Stimulated activated CD8-positive, alpha-beta memory T cell treated with anti-CD3 and anti-CD28 coated beads, Interleukin-7, amount 100 ng/mL, for 4 hours (primary cell): ENCODE data around the gene KCNQ5.

Source experiments
- DNase-seq, 2 donors: peaks; one replicate each; pipeline ENCODE4 v3.0.0-alpha.2; 2020; ENCODE audit warnings: low read depth in 2 of 2

The KCNQ5 gene

DNA sequence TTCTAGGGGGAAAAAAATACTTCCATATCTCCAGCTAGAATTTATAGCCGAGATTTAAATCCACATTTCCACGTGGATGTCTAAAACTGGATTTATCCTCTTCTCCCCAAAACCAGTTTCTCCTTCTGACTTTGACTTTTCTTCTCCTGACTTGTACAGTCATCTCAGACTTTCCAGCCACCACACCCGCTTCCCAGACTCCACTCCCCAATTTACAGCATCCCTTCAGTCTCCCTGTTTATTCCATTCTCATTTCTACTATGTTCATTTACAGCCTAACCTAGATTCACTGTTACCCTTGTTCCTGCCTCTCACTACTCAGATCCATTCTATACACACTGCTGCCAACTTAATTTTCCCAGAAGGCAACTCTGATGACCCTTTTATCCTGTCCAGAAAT, 378.6 kb downstream of the KCNQ5 start:
- DNase-seq = no peak

DNA sequence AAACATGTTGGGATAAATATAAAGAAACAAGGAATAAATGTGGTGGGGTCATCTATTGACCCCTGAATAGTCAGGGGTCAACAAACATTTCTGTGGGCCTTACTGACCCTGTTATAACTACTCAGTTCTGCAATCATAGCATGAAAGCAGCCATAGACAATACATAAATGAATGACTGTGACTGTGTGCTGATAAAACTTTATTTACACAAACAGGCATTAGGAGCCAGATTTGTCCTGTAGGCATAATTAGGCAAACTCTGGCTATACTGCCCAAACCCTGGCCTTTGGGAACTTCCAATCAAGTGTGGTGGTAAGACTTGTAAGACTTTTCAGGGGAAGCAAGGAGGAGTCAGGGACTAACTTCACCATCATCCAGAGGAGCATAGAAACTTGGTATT, 380.7 kb downstream of the KCNQ5 start:
- no peak for DNase-seq

DNA sequence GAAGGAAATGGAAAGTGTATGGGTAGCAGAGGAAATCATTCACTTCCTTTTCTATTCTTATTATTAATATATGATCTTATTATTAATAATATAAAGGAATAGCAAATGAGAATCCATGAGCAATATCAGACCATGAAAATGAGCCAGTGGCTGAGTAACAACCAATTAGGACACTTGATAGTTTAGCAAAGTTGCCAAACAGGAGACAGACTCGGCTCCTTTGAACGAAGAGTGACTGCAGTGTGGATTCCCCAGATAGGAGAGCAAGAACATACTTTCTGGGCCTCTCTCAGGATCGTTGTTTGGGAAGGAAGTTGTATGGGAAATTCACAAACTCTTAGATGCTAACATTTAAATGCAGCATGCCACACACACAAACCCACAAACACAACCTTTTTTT, 381.4 kb downstream of the KCNQ5 start:
- DNase-seq = no peak

DNA sequence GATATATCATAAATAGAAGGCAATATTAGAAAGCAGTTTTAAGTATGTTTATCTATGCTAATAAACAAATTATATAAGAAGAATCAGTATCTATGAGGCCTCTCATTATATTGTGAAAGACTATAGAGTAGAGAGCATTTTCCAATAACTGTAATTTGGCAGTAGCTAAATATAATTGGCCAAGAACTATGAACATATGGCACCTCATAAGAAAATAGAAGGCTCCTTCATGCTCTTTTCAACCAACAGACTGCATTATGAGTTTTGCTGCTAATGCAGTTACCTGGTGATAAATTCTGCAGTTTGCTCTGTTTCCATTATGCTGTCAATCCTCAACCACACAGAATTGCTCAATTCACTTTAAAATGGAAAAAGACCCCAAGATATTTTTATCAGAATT, 382.4 kb downstream of the KCNQ5 start:
- no peak for DNase-seq

DNA sequence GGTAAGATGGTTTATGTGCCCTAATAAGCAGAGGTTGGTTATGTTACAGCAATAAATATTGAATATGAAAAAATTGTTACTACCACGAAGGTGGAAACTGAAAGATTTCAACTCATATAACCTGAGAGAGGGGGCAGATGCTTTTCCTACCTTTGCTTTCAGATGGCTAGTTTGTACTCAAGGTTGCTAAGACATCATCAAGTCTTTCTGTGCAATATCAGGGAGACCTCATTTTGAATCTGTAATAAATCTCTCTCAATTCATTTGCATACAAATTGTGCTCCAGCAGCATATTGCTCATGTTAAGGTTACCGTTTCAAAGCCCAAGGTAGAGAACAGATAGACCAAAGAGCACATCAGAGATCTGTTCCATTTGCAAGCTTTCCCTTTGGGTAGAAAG, 383.0 kb downstream of the KCNQ5 start:
- no peak for DNase-seq

DNA sequence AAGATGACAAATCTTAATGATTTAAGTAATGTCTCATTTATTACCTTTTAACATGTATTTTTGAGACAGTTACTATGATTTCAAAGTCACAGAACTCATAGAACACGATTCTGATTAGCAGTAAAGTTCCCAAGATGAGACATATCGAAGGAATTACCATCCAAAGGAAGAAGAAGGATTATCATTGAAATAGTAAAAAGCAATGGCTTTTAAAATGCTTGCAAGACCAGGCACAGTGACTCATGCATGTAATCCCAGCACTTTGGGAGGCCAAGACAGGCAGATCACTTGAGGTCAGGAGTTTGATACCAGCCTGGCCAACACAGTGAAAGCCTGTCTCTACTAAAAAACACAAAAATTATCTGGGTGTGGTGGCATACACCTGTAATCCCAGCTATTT, 384.3 kb downstream of the KCNQ5 start:
- no peak for DNase-seq

DNA sequence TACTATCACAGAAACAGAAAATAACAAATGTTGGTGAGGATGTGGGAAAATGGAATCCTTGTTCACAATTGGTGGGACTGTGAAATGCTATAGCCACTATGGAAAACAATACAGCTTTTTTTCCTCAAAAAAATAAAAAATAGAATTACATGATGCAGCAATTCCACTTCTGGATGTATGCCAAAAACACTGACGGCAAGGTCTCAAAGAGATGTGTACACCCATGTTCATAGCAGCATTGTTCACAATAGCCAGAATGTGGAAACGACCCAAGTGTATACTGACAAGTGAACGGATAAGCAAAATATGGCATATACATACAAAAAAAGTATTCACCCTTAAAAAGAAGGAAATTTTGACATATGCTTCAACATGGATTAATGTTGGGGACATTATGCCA, 390.1 kb downstream of the KCNQ5 start:
- no peak for DNase-seq

DNA sequence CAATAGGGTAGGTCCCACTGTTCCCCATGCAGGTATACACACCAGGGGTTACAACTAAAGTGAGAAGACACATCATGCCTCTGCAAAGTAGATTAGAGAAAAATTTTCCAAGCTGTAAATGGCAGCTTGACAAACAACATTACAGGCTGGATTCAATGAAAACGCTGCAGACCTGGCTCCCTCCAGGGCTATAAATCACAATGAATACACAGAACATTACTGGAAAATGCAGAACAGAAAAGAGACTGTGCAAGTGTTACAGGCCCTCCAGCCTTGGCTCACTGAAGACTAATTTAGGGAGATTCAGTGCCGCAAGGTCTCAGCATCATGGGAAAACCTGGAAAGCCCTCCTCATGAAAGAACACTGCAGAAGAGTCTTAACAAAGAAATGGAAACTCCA, 395.6 kb downstream of the KCNQ5 start:
- DNase-seq = no peak

DNA sequence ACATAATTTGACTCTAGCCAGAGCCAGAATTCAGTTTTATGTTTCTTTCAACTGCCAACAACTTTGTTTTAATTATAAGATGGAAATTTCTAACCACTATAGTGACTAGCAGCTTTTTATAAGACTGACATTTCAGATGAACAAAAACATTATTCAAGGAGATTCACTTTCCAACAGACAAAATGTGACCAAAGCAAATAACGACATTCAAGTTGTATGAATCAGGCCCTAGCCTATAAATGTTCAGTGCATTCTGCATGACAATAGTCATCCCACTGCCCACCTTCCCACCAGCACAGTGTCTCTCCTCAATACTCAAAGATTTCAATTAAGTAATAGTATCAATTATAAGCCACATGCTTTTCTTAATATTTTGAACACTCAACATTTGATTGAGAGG, 402.7 kb downstream of the KCNQ5 start:
- DNase-seq = no peak

DNA sequence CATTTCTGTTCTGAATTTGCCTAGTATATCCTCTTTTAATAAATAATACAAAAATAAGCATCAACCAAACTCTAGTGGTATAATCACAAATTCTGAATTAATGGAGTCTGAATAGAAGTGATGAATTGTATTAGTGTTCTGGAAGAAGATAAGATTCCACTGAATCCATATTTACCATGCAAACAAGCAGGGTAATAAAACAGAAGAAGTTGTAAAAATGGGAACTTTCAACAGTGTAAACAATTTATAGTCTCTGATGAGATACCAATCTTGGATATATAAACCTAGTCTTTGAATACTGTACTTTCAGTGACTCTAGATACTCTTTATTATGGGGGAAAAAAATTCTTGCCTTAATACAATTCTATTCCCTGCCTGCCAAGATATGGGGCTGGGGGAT, 405.8 kb downstream of the KCNQ5 start:
- no peak for DNase-seq

DNA sequence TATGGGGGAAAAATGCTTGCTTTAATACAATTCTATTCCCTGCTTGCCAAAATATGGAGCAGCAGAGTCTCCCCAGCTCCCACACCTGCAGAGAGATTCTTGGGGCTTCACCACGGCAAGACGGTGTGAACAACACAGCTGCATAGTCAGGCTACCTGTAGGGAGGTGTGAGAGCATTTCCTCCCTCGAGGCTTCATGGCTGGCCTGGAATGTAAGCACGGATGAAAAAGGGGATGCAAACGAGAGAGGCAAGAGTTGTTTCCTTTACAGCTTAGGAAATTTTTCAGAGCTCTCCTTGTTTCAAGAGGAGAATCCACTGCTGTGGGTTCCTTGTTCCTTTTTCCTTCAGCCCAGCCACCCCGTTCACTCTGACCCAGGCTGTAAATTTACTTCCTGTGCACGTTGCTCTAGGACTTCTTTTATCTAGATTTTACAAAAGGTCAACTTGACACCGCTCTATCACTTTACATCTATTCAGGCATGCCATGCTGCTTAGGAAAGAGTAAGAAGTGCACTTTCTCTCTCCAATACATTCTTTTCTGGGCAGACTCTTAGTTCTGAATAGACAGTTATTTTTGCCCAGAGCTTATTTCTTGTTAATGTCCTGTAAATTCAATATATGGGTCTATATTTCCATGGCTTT, 406.4 kb downstream of the KCNQ5 start:
- no peak for DNase-seq

DNA sequence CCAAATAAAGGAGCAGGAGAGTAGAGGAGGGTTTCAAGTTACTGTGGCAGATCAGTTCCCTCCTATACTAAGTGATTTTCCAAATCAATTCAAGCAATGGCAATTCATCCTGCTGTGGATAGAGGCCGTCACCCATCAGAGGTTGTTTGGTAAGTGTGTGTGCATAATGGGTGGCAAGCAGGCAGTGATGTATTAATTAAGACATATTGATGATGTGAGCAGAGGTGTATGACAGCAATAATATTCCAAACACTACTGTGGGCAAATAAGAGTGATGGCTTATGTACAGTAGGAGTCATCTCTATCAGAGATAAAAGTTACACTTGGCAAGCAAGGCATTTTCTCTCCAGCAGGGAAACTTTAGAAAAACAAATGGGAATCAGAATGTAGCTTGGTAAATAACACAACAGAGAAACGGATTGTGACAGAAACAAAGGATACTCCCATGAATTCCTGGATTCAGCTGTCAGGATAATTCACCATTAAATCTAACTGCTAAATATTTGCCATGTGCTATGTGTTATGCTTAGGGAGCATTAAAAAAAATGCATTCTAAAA, 407.1 kb downstream of the KCNQ5 start:
- no peak for DNase-seq

DNA sequence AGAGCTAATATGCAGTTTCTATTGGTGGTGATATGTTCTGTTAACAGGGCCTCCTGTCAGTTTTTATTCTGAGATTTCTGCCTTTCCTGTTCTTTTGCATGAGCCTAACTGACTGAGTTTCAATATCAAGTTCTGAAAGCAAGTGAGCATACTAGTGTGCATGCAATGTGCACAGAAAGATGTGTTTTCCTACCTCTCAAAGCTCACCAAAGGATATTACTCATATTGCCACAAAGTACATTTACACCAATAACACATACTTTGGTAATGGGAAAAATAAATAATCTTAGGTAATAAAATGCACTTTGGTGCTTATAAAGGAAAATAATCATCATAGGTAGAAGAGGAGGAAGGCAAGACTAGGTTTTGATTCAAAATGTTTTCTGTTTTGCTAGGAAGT, 408.4 kb downstream of the KCNQ5 start:
- no peak for DNase-seq

DNA sequence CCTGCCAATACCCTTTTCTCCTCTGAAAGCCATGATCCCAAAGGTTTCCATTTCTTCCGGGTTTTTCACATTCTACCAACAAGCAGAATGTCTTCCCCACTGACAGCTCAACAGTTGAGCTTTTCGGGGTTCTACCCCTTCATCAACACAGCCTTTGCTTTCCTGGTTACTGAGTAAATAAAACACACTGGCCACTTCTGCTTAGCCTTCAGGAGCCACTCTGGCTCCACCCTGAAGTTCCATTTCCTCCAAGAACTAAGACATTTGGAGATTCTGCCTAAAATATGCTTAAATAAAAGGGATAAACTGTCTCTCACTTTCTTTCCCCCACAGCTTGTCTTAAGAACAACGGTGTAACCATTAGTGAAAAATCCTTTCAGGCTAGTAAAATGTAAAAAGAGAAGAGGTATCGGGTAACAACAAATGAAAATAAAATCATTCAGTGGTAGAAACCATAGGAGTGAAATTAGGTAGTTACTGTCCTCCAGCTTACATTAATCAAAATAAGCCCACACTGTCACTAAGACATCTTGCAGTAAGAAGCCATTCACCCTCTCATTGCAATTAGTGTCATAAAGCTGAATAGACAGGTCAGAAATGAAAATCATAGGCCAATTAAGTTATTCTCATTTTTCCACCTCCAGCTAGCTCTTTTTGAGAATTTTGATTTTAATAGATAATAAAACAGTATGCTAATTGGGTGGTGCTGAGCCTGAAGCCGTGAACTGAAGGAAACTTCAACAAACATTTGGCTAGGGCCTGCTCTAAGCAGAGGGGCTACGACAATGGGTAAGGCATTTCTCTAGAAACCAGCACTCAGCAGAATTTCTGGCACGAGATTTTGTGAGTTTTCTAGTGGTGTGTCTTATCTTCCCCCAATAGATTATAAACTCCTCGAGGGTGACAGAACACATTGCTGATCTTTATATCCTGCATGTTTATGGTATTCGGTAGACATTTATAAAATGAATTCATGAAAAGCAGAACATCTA, 409.2 kb downstream of the KCNQ5 start:
- DNase-seq = no peak

DNA sequence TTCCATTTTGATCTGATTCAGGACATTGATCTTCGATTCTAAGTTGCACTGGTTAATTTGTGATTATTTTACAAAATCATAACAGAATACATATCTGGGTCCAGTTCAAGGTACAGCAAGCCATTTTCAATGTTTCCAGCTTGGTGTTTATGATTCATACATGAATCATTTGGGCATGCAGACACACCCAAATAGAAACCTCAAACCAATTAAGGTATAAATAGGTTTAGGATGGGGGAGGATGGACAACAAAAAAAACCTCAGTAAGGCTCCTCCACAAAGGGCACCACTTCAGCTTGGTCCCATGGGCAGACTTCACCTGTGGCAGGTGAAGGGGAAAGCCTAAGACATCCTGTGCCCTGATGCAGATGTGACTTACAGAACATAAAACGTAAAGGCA, 410.7 kb downstream of the KCNQ5 start:
- DNase-seq = no peak

DNA sequence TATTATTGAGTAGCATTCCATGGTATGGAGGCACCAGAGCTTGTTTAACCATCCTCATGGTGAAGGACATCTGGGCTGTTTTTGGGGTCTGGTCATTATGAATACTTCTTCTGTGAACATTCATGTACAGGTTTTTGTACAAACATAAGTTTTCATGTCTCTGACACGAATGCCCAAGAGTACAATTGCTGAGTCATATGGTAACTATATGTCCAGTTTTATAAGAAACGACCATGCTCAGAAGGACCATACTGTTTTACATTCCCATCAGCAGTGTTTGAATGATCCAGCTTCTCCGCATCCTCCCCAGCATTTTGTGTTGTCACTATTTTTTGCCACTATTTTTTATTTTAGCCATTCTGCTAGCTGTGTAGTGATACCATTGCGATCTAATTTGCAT, 414.8 kb downstream of the KCNQ5 start:
- no peak for DNase-seq

DNA sequence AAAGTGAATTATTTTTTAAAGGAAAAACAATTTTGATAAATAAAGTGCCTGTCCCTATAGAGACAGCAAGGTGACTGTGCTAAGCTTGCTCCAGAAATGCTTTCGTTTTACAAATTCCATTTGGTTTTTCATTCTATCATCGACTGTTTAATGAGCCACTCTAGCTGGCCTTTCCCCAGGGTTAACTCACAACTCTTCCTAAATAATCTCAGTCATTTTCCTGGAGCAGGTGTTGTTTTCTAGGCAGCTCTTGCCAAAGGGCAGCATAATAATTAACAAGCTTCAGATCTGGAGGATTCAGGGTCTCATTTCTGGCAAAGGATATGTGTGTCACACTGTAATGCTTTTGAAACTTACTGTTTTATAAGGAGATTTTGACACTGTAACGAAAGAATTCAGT, 419.2 kb downstream of the KCNQ5 start:
- no peak for DNase-seq

DNA sequence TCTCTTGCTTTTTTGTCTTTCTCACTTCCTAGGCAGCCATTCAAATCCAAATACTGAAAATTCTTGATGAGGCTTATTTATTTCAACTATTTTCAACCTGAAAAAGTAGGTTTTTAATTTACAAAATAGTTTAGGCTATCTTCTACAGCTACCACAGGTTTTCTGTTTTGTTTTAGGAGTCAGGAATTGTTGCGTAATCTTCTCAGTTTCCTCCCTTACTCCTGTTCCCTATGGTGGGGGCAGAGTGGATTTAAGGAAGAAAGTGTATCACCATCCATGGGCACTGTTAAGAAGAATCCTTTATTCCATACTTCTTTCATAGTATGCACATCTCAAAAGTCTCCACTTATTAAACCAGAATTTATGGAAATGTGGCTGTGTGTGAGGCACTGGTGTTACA, 421.0 kb downstream of the KCNQ5 start:
- no peak for DNase-seq

DNA sequence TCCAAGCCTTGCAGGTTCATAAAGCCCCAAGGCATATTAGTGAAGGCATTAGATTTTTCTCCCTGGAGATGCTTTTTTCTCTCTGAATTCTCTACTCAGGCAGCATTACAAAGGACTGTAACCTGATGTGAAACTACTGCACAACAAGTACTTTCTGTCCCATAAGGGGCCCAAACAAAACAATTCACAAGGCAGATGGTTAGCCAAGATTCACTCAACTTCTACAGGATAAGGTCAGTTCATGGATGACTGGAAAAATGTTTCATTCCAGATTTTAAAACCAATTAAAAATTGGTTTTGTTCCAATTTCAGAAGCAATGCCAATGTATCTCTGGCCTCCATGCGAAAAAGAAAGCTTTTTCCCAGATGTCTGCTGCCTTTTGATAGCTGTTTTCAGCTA, 421.6 kb downstream of the KCNQ5 start:
- DNase-seq = no peak

DNA sequence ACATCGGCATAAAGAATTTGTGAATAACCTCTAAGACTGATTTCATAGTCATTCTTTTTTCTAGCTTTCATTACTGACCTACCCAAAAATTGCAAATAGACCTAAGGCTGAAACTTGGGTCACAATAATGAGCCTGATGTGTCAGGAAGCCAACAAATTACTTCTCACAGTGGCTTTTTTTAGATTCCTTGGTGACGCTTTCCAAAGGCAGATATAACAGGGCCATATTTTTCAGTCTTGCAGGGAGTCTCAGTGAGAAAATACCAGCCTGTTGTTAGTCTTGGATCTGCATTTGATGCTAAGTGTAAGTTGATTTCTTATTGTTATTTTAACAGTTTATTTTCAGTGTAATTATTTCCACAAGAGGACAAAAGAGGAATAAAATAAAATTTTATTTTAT, 423.7 kb downstream of the KCNQ5 start:
- DNase-seq = no peak

DNA sequence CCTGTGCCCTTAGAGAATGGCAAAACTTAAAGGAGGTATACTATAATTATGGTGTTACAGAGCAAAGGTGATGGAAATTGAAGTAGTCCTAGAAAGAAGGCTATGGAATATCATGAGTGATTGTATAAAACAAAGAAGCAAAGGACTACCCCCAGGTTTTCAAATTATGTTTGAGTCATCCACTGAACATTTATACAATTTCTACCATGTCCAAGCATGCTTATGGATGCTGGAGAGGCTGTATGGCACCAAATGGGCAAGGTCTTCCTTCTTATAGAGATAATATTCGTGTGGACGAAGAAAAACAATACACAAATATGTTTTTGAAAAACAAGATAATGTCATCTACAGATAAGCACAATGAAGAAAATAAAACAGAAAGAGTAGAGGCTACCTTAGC, 425.9 kb downstream of the KCNQ5 start:
- DNase-seq = no peak

DNA sequence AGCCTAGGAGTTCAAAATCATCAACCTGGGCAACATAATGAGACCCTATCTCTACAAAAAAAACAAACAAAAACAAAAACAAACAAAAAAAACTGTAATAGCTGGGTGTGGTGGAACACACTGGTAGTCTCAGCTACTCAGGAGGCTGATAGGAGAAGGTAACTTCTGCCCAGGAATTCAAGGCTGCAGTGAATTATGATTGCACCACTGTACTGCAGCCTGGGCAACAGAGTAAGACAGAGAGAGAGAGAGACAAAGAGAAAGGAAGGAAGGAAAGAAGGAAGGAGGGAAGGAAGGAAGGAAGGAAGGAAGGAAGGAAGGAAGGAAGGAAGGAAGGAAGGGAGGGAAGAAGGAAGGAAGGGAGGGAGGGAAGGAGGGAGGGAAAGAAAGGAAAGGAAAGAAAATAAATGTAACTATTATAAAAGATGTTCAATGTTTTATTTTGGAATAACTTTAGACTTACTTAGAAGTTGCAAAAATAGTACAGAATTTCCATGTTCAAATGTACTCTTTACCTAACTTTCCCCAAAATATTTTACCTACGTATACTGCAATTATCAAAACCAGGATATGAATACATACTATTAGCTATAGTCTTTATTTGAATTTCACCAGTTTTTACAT, 428.2 kb downstream of the KCNQ5 start:
- no peak for DNase-seq

DNA sequence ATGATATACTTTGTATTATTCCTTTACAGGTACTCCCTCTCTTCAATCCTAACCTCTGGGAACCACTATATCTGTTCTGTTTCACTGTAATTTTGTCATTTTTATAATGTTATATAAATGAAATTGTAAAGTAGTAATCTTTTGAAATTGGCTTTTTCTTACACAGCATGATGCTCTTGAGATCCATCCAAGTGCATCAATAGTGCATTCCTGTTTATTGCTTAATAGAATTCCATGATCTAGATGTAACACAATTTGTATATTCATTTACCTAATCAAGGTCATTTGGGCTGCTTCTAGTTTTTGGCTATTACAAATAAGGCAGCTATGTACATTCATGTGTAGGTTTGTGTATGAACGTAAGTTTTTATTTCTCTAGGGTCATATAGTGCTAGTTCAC, 428.8 kb downstream of the KCNQ5 start:
- no peak for DNase-seq
